SK-N-SH treated with all-trans-retinoic acid at 6 μM for 48 hours (cell line): ENCODE data around the gene GSG1.

Experiments used
- RARB ChIP-seq: fragments of 250-450 bp; sonication (Bioruptor Pico); IDR thresholded peaks from 2 replicates; pipeline ENCODE4 v1.8.0; 2021; ENCODE audit warnings: mild to moderate bottlenecking, moderate library complexity
- TCF4 ChIP-seq: fragments of 250-450 bp; sonication (Bioruptor Pico); IDR thresholded peaks from 2 replicates; pipeline ENCODE4 v1.8.0; 2021; ENCODE audit warnings: mild to moderate bottlenecking, moderate library complexity, borderline replicate concordance

GRCh38 chr12:13090054-13090453 is 13.4 kb downstream of the GSG1 start:
- no peak for TF ChIP-seq RARB (CRISPR knock-in tag)
- no peak for TF ChIP-seq TCF4 (CRISPR knock-in tag)
